Activated CD4-positive, alpha-beta T cell treated with anti-CD3 and anti-CD28 coated beads, Interleukin-2, Interleukin-4, amounts not matched to agents 100 ng/mL and 50 ng/mL, durations not matched to agents 16 hours and 8 hours (primary cell): ENCODE results near the gene TMEM121B.
A peak's percentile ranks its signal among the peaks of the same experiment; 100 is the strongest.
"Not testable (repeated sequence)": the region's sequence is repeated elsewhere in the genome, so short reads cannot be mapped to it uniquely, and the experiment has no call there.

Source experiments
- DNase-seq: peaks from one replicate; pipeline ENCODE4 v3.0.0-alpha.2; 2020; ENCODE audit warnings: low spot score

TMEM121B gene

GRCh38 chr22:17121233-17122195 is at the start of gene TMEM121B:
TMEM121B (minus strand) TSS chr22:17121360; CDS start chr22:17121127, 233 bp downstream.
- DNase-seq = no peak

DNA sequence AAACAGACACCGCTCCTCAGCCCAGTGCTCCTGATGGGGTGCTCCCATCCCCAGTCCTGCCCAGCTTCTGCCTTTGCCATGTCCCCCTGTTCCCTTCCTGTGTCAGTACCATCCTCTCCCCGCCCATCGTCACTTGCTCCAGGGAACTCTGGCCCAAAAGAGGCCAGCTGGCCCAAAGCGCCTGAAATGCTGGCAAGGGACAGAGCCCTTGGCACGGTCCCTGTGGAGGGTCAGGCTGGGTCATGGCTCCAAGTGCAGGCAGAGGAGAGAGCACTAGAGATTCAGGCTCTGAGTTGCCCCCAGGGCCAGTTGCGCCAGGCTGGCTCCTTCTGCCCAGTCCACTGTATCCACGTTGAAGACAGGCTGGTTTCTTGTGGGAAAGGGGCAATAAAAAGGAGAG is 46.3 kb upstream of the TMEM121B start:
- no peak for DNase-seq

DNA sequence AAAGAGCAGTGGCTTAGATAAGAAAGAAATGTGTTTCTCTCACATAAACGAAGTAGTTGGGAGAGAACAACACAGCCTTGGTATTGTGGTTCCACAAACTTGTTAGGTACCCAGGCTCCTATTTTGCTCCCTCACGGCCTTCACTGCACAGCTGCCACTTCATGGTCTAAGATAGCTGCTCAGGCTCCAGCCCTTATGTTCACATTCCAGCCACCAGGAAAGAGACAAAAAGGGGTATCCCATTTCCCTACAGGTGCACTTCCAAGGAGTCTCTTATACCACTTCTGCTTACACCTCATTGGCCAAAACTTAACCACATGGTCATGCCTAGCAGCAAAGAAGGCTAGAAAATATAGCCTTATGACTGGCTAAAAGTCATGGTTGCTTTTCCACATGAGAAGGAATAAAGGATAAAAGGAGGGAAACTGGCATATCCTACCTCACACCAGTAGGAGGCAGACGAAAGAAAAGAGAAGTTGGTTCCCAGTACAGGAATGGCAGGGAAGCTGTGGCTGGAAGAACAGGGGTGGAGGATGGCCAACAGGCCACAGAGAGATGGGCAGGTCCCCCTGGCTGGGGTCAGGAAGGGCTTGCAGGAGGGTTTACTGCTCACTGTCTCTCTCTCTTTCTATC is 43.3 kb upstream of the TMEM121B start:
- DNase-seq = no peak

DNA sequence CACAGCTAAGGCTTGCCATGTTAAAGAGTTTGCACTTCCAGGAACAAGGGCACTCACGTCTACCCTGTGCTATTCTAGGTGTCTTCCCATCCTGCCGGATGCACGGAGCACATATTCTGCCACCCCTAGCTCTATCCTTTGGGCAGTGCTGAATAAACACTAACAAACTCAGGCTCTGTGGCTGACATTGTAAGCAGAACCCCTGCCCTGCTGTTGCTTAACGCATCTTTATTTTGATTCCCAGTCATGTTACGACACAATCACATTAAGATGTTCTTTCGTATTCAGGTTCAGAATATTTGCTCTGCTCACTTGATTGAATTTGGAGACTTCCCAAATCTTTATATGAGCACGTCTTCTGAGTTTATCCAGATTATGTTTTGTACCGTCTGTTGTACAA is 41.6 kb upstream of the TMEM121B start:
- no peak for DNase-seq

DNA sequence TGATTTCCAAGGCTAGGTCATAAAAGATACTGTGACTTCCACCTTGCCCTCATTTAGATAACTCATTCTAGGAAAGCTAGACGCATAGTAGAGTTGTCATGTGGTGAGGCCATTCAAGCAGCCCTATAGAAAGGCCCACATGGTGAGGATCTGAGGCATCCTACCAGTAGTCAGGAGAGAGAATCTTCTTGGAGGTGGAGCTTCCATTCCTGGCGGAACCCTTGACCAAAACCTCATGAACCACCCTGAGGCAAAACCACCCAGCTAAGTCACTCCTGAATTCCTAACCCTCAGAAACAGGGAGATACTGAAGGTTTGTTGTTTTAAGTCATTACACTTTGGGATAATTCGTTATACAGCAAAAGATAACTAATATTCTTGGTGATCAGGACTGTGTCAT is 40.8 kb upstream of the TMEM121B start:
- DNase-seq = no peak

GRCh38 chr22:17159504-17159951 is 38.4 kb upstream of the TMEM121B start:
- peak; percentile 61 for DNase-seq

DNA sequence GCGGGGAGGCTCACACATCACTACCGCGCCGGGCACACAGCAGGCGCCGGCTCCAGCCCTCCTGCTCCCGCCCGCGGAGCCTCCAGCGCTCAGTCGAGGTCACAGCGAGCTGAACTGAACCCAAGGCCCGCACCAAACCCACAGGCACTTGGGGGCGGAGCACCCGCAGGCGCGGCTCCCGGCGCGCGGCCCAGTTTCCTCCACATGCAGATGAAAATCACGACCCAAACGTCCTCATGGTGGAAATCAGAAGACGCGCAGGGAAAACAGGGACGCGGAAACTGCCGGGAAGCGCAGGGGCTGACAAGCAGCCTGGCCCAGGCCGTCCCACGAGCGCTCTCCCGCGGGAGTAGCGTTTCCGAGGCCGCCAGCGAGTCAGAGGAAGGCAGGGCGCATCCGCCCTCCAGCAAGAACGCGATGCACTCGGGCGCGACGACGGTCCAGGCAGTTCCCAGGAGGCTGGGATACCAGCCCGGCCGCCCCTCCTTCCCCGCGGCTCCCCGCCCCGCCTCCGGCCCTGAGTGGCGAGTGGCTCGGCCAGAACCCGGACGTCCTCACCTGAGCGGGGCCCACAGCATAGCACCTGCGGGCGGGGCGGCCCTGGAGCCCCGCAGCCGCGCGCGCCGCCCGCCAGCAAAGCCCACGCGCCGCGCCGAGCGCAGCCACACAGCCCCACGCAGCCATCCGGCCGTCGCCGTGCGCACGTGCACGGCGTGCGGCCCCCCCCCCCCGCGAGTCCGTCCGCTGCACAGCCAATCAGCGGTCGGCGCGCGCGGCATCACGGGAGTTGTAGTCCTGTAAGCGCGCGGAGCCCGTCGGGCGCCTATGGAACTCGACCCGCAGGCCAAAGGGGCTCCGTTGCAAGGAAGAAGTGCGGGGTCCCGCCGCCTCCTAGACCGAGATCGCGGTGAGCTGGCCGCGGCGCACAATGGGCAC is 37.7 kb upstream of the TMEM121B start, which contains the start of gene HDHD5:
Gene HDHD5 (minus strand): TSS at position 710 of the 936 bp plus-strand sequence. CDS start 26 bp downstream, at position 684.
- peak; percentile 89 for DNase-seq

DNA sequence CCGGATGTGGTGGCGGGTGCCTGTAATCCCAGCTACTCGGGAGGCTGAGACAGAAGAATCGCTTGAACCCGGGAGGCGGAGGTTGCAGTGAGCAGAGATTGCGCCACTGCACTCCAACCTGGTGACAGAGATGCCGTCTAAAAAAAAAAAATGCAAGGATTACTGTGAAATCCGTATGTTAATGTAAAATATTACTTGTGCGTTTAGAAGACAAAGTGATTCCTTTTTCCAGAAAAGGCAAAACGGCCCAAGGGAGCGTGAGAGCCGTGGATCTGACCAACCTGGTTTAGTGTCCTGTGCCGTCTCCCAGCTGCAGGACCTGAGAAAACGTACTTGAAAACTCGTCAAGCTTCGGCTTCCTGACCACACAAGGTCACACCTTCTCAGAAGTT is 37.0 kb upstream of the TMEM121B start:
- DNase-seq = no peak

GRCh38 chr22:17157714-17158113 is 36.6 kb upstream of the TMEM121B start:
- DNase-seq = no peak

- no peak for DNase-seq
Observed at GRCh38 chr22:17155941-17156340, 34.8 kb upstream of the TMEM121B start.

GRCh38 chr22:17152971-17153370 is 31.8 kb upstream of the TMEM121B start:
- no peak for DNase-seq

DNA sequence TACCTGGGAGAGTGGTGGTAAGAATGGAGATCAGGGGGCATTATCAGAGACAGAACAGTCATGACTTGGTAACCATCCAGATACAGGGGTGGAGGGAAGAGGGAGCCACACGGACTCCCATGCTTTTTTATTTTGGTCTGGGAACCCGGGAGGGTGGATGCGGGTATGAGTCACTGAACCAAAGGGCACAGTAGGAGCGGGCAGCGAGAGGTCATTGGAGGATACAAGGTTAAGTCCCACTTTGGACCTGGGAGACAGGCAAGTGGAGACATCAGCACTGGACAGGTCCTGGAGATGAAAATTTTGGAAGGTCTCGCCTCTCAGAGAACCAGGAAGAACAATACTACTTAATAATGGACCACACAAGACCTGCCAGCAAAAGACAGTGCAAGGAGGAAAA is 31.2 kb upstream of the TMEM121B start:
- DNase-seq = no peak

GRCh38 chr22:17149076-17149815 is 28.1 kb upstream of the TMEM121B start:
- DNase-seq = no peak

- not testable (repeated sequence) for DNase-seq
Observed at GRCh38 chr22:17147458-17147857, 26.3 kb upstream of the TMEM121B start.

- no peak for DNase-seq
Observed at GRCh38 chr22:17145021-17145680, 24.0 kb upstream of the TMEM121B start.

DNA sequence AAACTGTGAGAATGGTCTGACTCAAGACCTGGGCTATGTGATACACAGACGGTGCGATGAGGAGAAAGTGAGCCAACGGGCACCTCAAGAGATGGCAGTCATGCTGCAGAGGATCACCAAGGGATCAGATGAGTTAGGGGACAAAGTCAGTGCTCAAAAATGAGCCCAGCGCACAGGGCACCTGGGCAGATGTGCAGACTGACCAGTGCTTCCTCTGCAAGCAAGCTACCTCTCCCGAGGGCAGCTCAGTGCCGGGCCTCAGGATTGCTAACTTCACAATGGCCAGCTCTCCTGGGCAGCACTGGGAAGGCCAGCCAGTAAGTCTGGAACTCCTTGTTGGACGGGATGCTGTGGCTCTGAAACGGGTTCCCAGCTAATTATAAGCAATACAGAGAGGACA is 22.7 kb upstream of the TMEM121B start:
- no peak for DNase-seq

DNA sequence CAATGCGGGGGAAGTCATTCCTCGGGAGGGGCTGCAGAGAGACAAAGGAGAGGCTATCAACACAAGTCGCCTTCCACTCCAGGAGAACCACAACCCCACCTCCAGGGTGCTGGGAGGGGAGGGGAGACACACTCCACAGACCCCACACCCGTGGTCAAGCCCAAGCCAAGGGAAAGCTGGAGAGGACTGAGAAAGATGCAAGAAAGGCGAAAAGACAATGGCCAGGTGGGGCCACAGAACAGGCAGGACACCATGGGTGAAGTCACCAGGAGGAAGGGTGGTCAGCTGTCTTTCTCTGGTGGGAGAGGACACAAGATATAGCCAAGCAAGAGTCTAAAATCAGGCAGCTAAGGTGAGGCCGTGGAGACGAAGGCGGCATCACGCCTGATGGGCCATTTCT is 21.9 kb upstream of the TMEM121B start:
- no peak for DNase-seq

GRCh38 chr22:17140826-17141766 is 19.9 kb upstream of the TMEM121B start:
- no peak for DNase-seq

DNA sequence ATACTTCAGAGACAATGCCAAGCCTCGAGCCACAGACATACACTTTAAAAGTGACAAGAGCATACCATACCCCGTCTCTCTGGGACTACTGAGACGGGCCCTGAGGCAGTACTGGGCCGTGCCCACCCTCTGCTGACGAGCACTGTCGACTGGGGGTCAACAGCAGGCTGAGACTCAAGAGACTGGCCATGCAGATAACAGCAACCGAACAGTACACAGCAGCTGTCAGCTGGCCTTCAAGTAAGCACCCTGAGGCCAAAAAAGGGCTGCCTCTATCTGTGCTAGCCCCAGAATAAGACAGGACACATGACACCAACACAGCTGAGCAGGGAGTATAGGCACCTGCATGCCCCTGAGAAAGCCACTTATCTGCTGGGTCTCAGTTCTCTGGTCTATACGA is 18.9 kb upstream of the TMEM121B start:
- DNase-seq = no peak

GRCh38 chr22:17138513-17138912 is 17.4 kb upstream of the TMEM121B start:
- DNase-seq = no peak
